Gastrocnemius medialis (tissue), 4 donors: ENCODE results near the gene ZNF664.

Experiments used
- POLR2A ChIP-seq, 2 donors: fragments of 450-650 bp; IDR thresholded peaks; one replicate each; pipeline ENCODE4 v1.6.1; 2017; ENCODE audit warnings: antibody characterized with exemption in 2 of 2, mild to moderate bottlenecking in 2 of 2, moderate library complexity in 2 of 2
- TF ChIP-seq, protein P1 (sequence below), 5 experiments: fragments of 450-650 bp in 3 of 5; fragments of 200-600 bp in 2 of 5; sonication (generic) in 2 of 5; IDR thresholded peaks in 4 of 5; conservative IDR thresholded peaks in 1 of 5; 1 replicate in 4 of 5; 2 replicates in 1 of 5; pipeline ENCODE4 v1.5.1; 2016 to 2019; ENCODE audit warnings: antibody characterized with exemption in 5 of 5, mild to moderate bottlenecking in 3 of 5, moderate library complexity in 3 of 5

DNA sequence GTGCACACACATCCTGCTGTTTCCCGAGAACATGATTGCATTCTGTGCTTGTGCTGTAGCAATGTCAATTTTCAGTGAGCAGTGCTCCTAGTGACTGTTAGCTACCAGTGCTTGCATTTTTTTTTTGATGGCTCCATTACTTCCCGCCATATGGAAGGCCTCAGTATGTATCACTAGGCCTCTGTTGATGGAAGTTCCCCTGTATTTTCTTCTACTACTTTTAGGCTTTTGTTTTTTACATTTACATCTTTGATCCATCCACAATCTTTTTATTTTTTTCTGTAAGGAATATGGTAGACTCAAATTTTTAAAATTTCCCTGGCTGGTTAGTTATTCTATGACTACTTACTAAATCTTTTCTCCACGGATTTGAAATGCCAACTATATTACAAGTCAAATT is 49.1 kb downstream of the ZNF664 start:
- TF ChIP-seq, protein P1, sequence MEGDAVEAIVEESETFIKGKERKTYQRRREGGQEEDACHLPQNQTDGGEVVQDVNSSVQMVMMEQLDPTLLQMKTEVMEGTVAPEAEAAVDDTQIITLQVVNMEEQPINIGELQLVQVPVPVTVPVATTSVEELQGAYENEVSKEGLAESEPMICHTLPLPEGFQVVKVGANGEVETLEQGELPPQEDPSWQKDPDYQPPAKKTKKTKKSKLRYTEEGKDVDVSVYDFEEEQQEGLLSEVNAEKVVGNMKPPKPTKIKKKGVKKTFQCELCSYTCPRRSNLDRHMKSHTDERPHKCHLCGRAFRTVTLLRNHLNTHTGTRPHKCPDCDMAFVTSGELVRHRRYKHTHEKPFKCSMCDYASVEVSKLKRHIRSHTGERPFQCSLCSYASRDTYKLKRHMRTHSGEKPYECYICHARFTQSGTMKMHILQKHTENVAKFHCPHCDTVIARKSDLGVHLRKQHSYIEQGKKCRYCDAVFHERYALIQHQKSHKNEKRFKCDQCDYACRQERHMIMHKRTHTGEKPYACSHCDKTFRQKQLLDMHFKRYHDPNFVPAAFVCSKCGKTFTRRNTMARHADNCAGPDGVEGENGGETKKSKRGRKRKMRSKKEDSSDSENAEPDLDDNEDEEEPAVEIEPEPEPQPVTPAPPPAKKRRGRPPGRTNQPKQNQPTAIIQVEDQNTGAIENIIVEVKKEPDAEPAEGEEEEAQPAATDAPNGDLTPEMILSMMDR (IDR thresholded peaks at IDR 0.05 in 4 of 5, conservative IDR thresholded peaks at IDR 0.05 in 1 of 5) = no peak
- no peak for TF ChIP-seq POLR2A (IDR thresholded peaks at IDR 0.05)
